H54 (cell line): Measurements from ENCODE around the gene PPM1G.
"Not testable (repeated sequence)": the region's sequence is repeated elsewhere in the genome, so short reads cannot be mapped to it uniquely, and the experiment has no call there.

Experiments
- DNase-seq: peaks from one replicate; pipeline ENCODE4 v3.0.0; 2011; ENCODE audit warnings: low spot score, mixed read lengths; ENCODE audit not compliant: insufficient read length
- FAIRE-seq: peaks from 3 replicates; lab custom pipeline; 2011; peaks lifted over from hg19 to GRCh38; lab: Jason Lieb, UNC
- POLR2A ChIP-seq: IDR thresholded peaks from 2 replicates; pipeline ENCODE4 v1.6.1; 2011; ENCODE audit warnings: low read depth, mild to moderate bottlenecking, low read length

The PPM1G gene

GRCh38 chr2:27428213-27428977, 19.0 kb upstream of the PPM1G start, which contains the start of gene NRBP1:
Gene NRBP1, plus strand, starts transcription at chr2:27428631. Its CDS starts 4,643 bp downstream, at chr2:27433274.
- peak; percentile 74 for TF ChIP-seq POLR2A
- FAIRE-seq (peak; percentile 78), DNase-seq (peak; percentile 92)

- TF ChIP-seq POLR2A = no peak
- FAIRE-seq (peak; percentile 71), DNase-seq (no peak)
These were observed 18.4 kb upstream of the PPM1G start for GRCh38 chr2:27427863-27428212.

GRCh38 chr2:27425039-27425438, 15.6 kb upstream of the PPM1G start:
- not testable (repeated sequence) for DNase-seq, FAIRE-seq

GRCh38 chr2:27422958-27423357, 13.6 kb upstream of the PPM1G start:
- no peak for FAIRE-seq

GRCh38 chr2:27421660-27422250, 12.4 kb upstream of the PPM1G start:
- FAIRE-seq = no peak
- no peak for TF ChIP-seq POLR2A
- DNase-seq = no peak

More at GRCh38 chr2:27422958-27423357, 13.6 kb upstream of the PPM1G start:
- no peak for TF ChIP-seq POLR2A
- DNase-seq = no peak

GRCh38 chr2:27420996-27421395, 11.6 kb upstream of the PPM1G start:
- FAIRE-seq = no peak
- no peak for TF ChIP-seq POLR2A
- no peak for DNase-seq

- no peak for DNase-seq
- FAIRE-seq = no peak
- TF ChIP-seq POLR2A = no peak
These were observed 6.8 kb upstream of the PPM1G start for GRCh38 chr2:27416151-27416550.

GRCh38 chr2:27412419-27413152, 3.2 kb upstream of the PPM1G start:
- DNase-seq (no peak), FAIRE-seq (no peak)
- TF ChIP-seq POLR2A = no peak

- TF ChIP-seq POLR2A = no peak
- no peak for FAIRE-seq
- peak; percentile 43 for DNase-seq
These were observed 630 bp downstream of the PPM1G start for GRCh38 chr2:27408601-27409320.

GRCh38 chr2:27407798-27408491, 1.4 kb downstream of the PPM1G start:
- FAIRE-seq (no peak), DNase-seq (no peak)
- no peak for TF ChIP-seq POLR2A

GRCh38 chr2:27400348-27401135, 8.8 kb downstream of the PPM1G start:
- no peak for TF ChIP-seq POLR2A
- no peak for DNase-seq
- FAIRE-seq = peak; percentile 38

GRCh38 chr2:27398962-27399361, 10.4 kb downstream of the PPM1G start:
- no peak for DNase-seq
- TF ChIP-seq POLR2A = no peak
- FAIRE-seq = no peak
